Measurements from ENCODE around the gene JPT2. TPM values are rescaled to one million over a fixed set of nuclear protein-coding genes. Genes with fewer than 3 reads are reported as not detected.

Gene JPT2
- total RNA-seq, 2 experiments from 2014 or later = 77.1 to 111 TPM

DNA sequence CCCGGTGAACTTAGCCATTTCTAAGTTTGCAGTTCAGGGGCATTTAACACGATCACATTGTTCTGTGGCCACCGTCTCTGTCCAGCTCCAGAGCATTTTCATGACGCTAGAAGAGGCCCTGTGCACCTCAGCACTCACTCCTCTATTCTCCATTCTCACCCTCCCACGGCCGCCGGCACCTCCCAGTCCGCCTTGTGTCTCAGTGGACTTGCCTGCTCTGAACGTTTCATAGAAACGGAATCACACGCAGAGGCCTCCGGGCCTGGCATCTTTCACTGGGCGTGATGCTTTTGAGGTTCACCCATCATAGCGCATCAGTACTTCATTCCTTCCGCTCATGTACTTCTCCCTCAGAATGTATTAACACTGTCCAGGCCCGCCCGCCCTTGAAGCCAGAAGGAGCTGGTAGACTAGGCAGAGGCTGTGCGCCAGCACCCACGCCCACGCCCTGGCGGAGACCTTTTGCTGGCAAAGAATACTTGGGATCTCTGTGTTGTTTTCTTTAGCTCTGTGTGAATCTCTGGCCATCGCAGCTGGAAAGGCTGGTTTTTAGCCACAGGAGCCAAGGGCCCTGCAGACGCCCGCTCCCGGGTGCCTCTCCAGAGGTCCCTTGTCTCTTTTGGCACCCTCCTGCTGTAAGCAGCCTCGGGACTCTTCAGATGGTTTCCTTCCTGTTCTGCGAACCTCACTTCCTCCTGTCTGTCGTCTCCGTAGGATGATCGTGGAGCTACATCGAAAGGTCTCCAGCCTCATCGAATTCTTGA, 23.4 kb upstream of the JPT2 start:
- ChIA-PET POLR2A (no interaction called here), CTCF (no interaction called here)
- ATAC-seq (no peak), DNase-seq (no peak)
- intact Hi-C loops (cut with DNase I, micrococcal nuclease) = no loop called here
- Mint-ChIP-seq H3K9me3 (ENCODE audit: low read depth) (no peaks in the 10 kb centered on the region), H3K27ac (no peak overlapping the region), H3K27me3 (no peaks in the 10 kb centered on the region), H3K4me3 (no peak overlapping the region), H3K36me3 (ENCODE audit: low read depth) (peaks cover 29% of the 10 kb centered on the region), H3K4me1 (no peaks in the 10 kb centered on the region)

GRCh38 chr16:1655269-1655807, 22.7 kb upstream of the JPT2 start:
- Mint-ChIP-seq H3K36me3 (ENCODE audit: low read depth) (peaks cover 31% of the 10 kb centered on the region), H3K9me3 (ENCODE audit: low read depth) (no peaks in the 10 kb centered on the region), H3K27ac (no peak overlapping the region), H3K4me3 (no peak overlapping the region), H3K27me3 (no peaks in the 10 kb centered on the region), H3K4me1 (no peaks in the 10 kb centered on the region)
- intact Hi-C loops (cut with DNase I, micrococcal nuclease) = no loop called here
- ChIA-PET POLR2A (no interaction called here), CTCF (no interaction called here)
- ATAC-seq = no peak
- DNase-seq = no peak

GRCh38 chr16:1655909-1656807, 21.9 kb upstream of the JPT2 start:
- H3K4me3 Mint-ChIP-seq = no peak overlapping the region
- H3K9me3 Mint-ChIP-seq (ENCODE audit: low read depth) = no peaks in the 10 kb centered on the region
- no peaks in the 10 kb centered on the region for H3K27me3 Mint-ChIP-seq
- intact Hi-C loops (cut with DNase I, micrococcal nuclease) = no loop called here
- H3K36me3 Mint-ChIP-seq (ENCODE audit: low read depth) = peaks cover 28% of the 10 kb centered on the region
- no peaks in the 10 kb centered on the region for H3K4me1 Mint-ChIP-seq
- ATAC-seq = no peak
- DNase-seq = no peak
- ChIA-PET POLR2A (interaction anchor here (0.6 kb wide), 1 partner anchor 55 kb away, joined by 6 read pairs; no protein-coding TSS in a partner anchor), CTCF (no interaction called here)
- H3K27ac Mint-ChIP-seq = no peak overlapping the region

GRCh38 chr16:1656808-1657617, 21.1 kb upstream of the JPT2 start:
- POLR2A ChIA-PET = no interaction called here
- peaks cover 24% of the 10 kb centered on the region for H3K36me3 Mint-ChIP-seq (ENCODE audit: low read depth)
- no peaks in the 10 kb centered on the region for H3K27me3 Mint-ChIP-seq
- H3K9me3 Mint-ChIP-seq (ENCODE audit: low read depth) = no peaks in the 10 kb centered on the region
- no peaks in the 10 kb centered on the region for H3K4me1 Mint-ChIP-seq
- no peak for DNase-seq
- intact Hi-C loops (cut with DNase I, micrococcal nuclease) = no loop called here
- no peak overlapping the region for H3K27ac Mint-ChIP-seq
- CTCF ChIA-PET = no interaction called here
- ATAC-seq = no peak
- no peak overlapping the region for H3K4me3 Mint-ChIP-seq

GRCh38 chr16:1657841-1658240, 20.2 kb upstream of the JPT2 start:
- POLR2A ChIA-PET = no interaction called here
- CTCF ChIA-PET = interaction anchor here (0.6 kb wide), 1 partner anchor 319 kb away, joined by 3 read pairs; no protein-coding TSS in a partner anchor

GRCh38 chr16:1659031-1659430, 19.0 kb upstream of the JPT2 start:
- POLR2A ChIA-PET = no interaction called here
- no peak for DNase-seq
- Mint-ChIP-seq H3K4me3 (no peak overlapping the region), H3K27ac (no peak overlapping the region), H3K27me3 (no peaks in the 10 kb centered on the region), H3K36me3 (ENCODE audit: low read depth) (peaks cover 35% of the 10 kb centered on the region), H3K9me3 (ENCODE audit: low read depth) (no peaks in the 10 kb centered on the region), H3K4me1 (no peaks in the 10 kb centered on the region)
- no peak for ATAC-seq
- intact Hi-C loops (cut with DNase I, micrococcal nuclease) = no loop called here
- CTCF ChIA-PET = no interaction called here

More at GRCh38 chr16:1657841-1658240, 20.2 kb upstream of the JPT2 start:
- Mint-ChIP-seq H3K9me3 (ENCODE audit: low read depth) (no peaks in the 10 kb centered on the region), H3K27me3 (no peaks in the 10 kb centered on the region), H3K27ac (no peak overlapping the region), H3K36me3 (ENCODE audit: low read depth) (peaks cover 25% of the 10 kb centered on the region), H3K4me1 (no peaks in the 10 kb centered on the region), H3K4me3 (no peak overlapping the region)
- DNase-seq (no peak), ATAC-seq (no peak)
- intact Hi-C loops (cut with DNase I, micrococcal nuclease) = no loop called here

DNA sequence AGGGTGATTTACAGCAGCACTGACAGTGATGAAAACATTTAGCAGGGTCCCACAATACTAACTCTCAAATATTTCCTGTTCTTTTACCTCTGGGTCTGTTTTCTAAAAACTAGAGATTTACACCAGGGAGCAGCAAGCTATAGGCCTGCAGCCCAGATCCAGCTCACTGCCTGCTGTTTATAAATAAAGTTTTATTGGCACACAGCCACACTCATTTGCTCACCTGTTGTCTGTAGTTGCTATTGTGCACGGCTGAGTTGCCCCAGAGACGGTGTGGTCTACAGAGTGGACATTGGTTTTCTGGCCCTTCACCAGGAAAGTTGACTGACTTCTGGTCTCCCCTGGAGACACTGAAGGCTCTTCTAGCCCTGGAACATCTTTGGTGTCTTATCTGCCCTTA, 16.3 kb upstream of the JPT2 start:
- Mint-ChIP-seq H3K27ac (no peak overlapping the region), H3K4me1 (no peaks in the 10 kb centered on the region), H3K36me3 (ENCODE audit: low read depth) (peaks cover 25% of the 10 kb centered on the region), H3K27me3 (no peaks in the 10 kb centered on the region), H3K9me3 (ENCODE audit: low read depth) (no peaks in the 10 kb centered on the region), H3K4me3 (no peak overlapping the region)
- DNase-seq = no peak
- no peak for ATAC-seq
- ChIA-PET POLR2A (no interaction called here), CTCF (interaction anchor here (0.6 kb wide), 1 partner anchor 404 kb away, joined by 3 read pairs; no protein-coding TSS in a partner anchor)
- intact Hi-C loops (cut with DNase I, micrococcal nuclease) = no loop called here

- POLR2A ChIA-PET = no interaction called here
- ATAC-seq = no peak
Observed at GRCh38 chr16:1662543-1662942, 15.5 kb upstream of the JPT2 start.

DNA sequence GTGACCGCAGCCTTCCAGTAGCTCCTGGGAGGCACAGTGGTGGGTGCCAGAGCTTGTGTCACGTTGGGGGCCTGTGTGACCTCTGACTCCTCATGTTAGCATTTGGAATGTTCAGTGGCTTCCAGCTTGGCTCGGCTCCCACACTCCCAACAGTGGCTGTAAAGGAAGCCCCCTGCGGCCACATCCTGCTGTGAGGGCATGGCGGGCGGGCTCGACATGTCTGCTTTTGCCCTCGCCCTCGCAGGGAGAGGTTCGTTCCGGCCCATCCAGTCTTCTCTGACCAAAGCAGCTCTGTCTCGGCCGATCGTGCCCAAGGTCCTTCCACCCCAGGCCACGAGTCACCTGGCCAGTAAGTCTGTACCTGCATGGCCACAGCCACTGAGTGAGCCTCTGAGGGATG, 12.2 kb upstream of the JPT2 start:
- no peak for ATAC-seq
- Mint-ChIP-seq H3K4me3 (no peak overlapping the region), H3K9me3 (ENCODE audit: low read depth) (no peaks in the 10 kb centered on the region), H3K36me3 (ENCODE audit: low read depth) (peaks cover 31% of the 10 kb centered on the region), H3K4me1 (no peaks in the 10 kb centered on the region), H3K27me3 (no peaks in the 10 kb centered on the region), H3K27ac (no peak overlapping the region)
- intact Hi-C loops (cut with DNase I, micrococcal nuclease) = no loop called here
- ChIA-PET CTCF (no interaction called here), POLR2A (no interaction called here)
- no peak for DNase-seq

More at GRCh38 chr16:1662543-1662942, 15.5 kb upstream of the JPT2 start:
- DNase-seq = no peak
- Mint-ChIP-seq H3K27me3 (no peaks in the 10 kb centered on the region), H3K36me3 (ENCODE audit: low read depth) (peaks cover 27% of the 10 kb centered on the region), H3K27ac (no peak overlapping the region), H3K9me3 (ENCODE audit: low read depth) (no peaks in the 10 kb centered on the region), H3K4me3 (no peak overlapping the region), H3K4me1 (no peaks in the 10 kb centered on the region)
- CTCF ChIA-PET = no interaction called here
- intact Hi-C loops (cut with DNase I, micrococcal nuclease) = no loop called here

GRCh38 chr16:1666316-1666715, 11.8 kb upstream of the JPT2 start:
- intact Hi-C loops (cut with DNase I, micrococcal nuclease) = no loop called here
- ChIA-PET POLR2A (no interaction called here), CTCF (no interaction called here)
- Mint-ChIP-seq H3K27me3 (no peaks in the 10 kb centered on the region), H3K27ac (no peak overlapping the region), H3K4me1 (no peaks in the 10 kb centered on the region), H3K9me3 (ENCODE audit: low read depth) (no peaks in the 10 kb centered on the region), H3K36me3 (ENCODE audit: low read depth) (peaks cover 35% of the 10 kb centered on the region), H3K4me3 (no peak overlapping the region)
- DNase-seq (no peak), ATAC-seq (no peak)

DNA sequence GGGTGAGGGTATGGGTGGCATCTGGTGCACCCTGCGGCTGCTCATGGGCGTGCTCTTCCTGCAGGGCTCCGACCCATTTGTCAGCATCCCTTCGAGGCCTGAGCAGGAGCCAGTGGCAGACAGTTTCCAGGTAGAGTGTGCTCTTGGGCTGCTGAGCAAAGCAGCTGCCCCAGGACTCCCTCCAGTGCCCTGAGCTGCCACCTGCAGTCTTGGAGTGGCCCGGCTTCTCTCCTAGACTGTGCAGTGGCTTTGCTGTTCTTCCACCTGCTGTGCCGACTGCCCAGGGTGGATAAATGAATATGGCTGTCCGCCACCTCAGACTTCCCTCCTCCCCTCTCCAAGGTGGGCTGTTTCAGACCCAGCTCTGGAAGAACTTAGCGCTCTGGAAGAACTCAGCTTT, 10.8 kb upstream of the JPT2 start:
- DNase-seq (no peak), ATAC-seq (no peak)
- Mint-ChIP-seq H3K4me1 (no peaks in the 10 kb centered on the region), H3K9me3 (ENCODE audit: low read depth) (no peaks in the 10 kb centered on the region), H3K27ac (no peak overlapping the region), H3K27me3 (no peaks in the 10 kb centered on the region), H3K4me3 (no peak overlapping the region), H3K36me3 (ENCODE audit: low read depth) (peaks cover 38% of the 10 kb centered on the region)
- intact Hi-C loops (cut with DNase I, micrococcal nuclease) = no loop called here
- ChIA-PET POLR2A (interaction anchor here (0.5 kb wide), 1 partner anchor 70 kb away, joined by 4 read pairs; no protein-coding TSS in a partner anchor), CTCF (interaction anchor here (1.2 kb wide), 1 partner anchor 11 kb away, joined by 5 read pairs; the partner anchor contains the start of gene JPT2)

Data from activated CD4-positive, alpha-beta T cell treated with anti-CD3 and anti-CD28 coated beads for 36 hours (primary cell).